OCI-LY7 (cell line): ENCODE results near the gene RASD1. TPM values are rescaled to one million over a fixed set of nuclear protein-coding genes. Genes with fewer than 3 reads are reported as not detected.

Experiments used
- BruUV-seq: library from RNA; stranded (reverse); fragments of 400-500 nt; replicated peaks from 2 replicates; lab custom pipeline; 2021; lab: Mats Ljungman, UMichigan
- CTCF ChIA-PET: fragments of 300-600 bp; sonication (Branson Sonifier 250); formaldehyde crosslinking; loops from one replicate; lab custom pipeline; 2022; ENCODE audit warnings: antibody characterized with exemption; ENCODE audit not compliant: unreplicated experiment; lab: Charles Lee
- POLR2A ChIA-PET: fragments of 300-600 bp; sonication (Branson Sonifier 250); formaldehyde crosslinking; loops from one replicate; lab custom pipeline; 2022; ENCODE audit warnings: antibody characterized with exemption; lab: Charles Lee
- DNase-seq: peaks from one replicate; pipeline ENCODE4 v3.0.0-alpha.2; 2015; ENCODE audit warnings: low spot score
- H2AFZ ChIP-seq: fragments of 200-600 bp; sonication (generic), shearing (Covaris generic); 2 replicates; pipeline ENCODE4 v1.6.1; 2014; ENCODE audit warnings: mild to moderate bottlenecking, antibody characterized with exemption, low read length, moderate library complexity
- H3K27ac ChIP-seq: fragments of 200-600 bp; sonication (generic); 2 replicates; pipeline ENCODE4 v1.5.1; 2014; ENCODE audit warnings: mixed run types, low read depth, mild to moderate bottlenecking, moderate library complexity, low read length, inconsistent platforms; ENCODE audit not compliant: poor library complexity, severe bottlenecking
- H3K36me3 ChIP-seq: fragments of 200-600 bp; sonication (generic); 2 replicates; pipeline ENCODE4 v1.6.1; 2014; ENCODE audit warnings: mild to moderate bottlenecking, antibody characterized with exemption, low read length, moderate library complexity, mixed read lengths; ENCODE audit not compliant: insufficient read depth
- H3K4me1 ChIP-seq: fragments of 200-600 bp; sonication (generic); 2 replicates; pipeline ENCODE4 v1.5.1; 2014; ENCODE audit warnings: mild to moderate bottlenecking, low read length; ENCODE audit not compliant: insufficient read depth, poor library complexity, severe bottlenecking
- H3K4me2 ChIP-seq: fragments of 200-600 bp; sonication (generic); 2 replicates; pipeline ENCODE4 v1.6.1; 2014; ENCODE audit warnings: mild to moderate bottlenecking, low read length
- H3K4me3 ChIP-seq: fragments of 200-600 bp; sonication (generic); 2 replicates; pipeline ENCODE4 v1.5.1; 2014; ENCODE audit warnings: mild to moderate bottlenecking, low read depth, low read length; ENCODE audit not compliant: poor library complexity, severe bottlenecking
- H3K79me2 ChIP-seq: fragments of 200-600 bp; sonication (generic); 2 replicates; pipeline ENCODE4 v1.6.1; 2016; ENCODE audit warnings: low read depth, mild to moderate bottlenecking, low read length, moderate library complexity, mixed read lengths; ENCODE audit not compliant: insufficient read depth
- H3K9me2 ChIP-seq: fragments of 200-600 bp; sonication (generic); 2 replicates; pipeline ENCODE4 v1.6.1; 2016; ENCODE audit warnings: mild to moderate bottlenecking, low read length, mixed read lengths; ENCODE audit not compliant: insufficient read depth
- H3K9me3 ChIP-seq: fragments of 200-600 bp; sonication (generic); 2 replicates; pipeline ENCODE4 v1.6.1; 2014; ENCODE audit warnings: mild to moderate bottlenecking, mixed run types, low read length, mixed read lengths
- H4K20me1 ChIP-seq: fragments of 200-600 bp; sonication (generic); 2 replicates; pipeline ENCODE4 v1.6.1; 2014; ENCODE audit warnings: mild to moderate bottlenecking, antibody characterized with exemption, low read length, moderate library complexity, mixed read lengths; ENCODE audit not compliant: insufficient read depth
- EZH2phosphoT487 ChIP-seq: fragments of 200-600 bp; sonication (generic); IDR thresholded peaks from 2 replicates; pipeline ENCODE4 v1.6.1; 2018; ENCODE audit warnings: low read depth, borderline replicate concordance, mild to moderate bottlenecking, mixed run types, antibody characterized with exemption, low read length, moderate library complexity, mixed read lengths
- intact Hi-C: fragments of 100-400 bp; cut with micrococcal nuclease; formaldehyde crosslinking; loops from one replicate; pipeline ENCODE4 v1.10.0; 2022; ENCODE audit not compliant: unreplicated experiment
- total RNA-seq, 2 experiments: library from RNA; depleted of rRNA in 1 of 2; stranded (reverse); fragments of >200 nt in 1 of 2; shearing (Covaris generic) in 1 of 2; gene quantifications; 2 replicates each; pipeline ENCODE4 v1.2.3, GENCODE V29; 2014 to 2022
- TF ChIP-seq, protein P1 (sequence below): fragments of 200-600 bp; sonication (generic); conservative IDR thresholded peaks from 2 replicates; pipeline ENCODE4 v1.5.1; 2014; ENCODE audit warnings: mild to moderate bottlenecking, antibody characterized with exemption, low read length, moderate library complexity, mixed read lengths

The RASD1 gene
- total RNA-seq, 2 experiments from 2014 or later: 0.19 TPM; not detected in 1

DNA sequence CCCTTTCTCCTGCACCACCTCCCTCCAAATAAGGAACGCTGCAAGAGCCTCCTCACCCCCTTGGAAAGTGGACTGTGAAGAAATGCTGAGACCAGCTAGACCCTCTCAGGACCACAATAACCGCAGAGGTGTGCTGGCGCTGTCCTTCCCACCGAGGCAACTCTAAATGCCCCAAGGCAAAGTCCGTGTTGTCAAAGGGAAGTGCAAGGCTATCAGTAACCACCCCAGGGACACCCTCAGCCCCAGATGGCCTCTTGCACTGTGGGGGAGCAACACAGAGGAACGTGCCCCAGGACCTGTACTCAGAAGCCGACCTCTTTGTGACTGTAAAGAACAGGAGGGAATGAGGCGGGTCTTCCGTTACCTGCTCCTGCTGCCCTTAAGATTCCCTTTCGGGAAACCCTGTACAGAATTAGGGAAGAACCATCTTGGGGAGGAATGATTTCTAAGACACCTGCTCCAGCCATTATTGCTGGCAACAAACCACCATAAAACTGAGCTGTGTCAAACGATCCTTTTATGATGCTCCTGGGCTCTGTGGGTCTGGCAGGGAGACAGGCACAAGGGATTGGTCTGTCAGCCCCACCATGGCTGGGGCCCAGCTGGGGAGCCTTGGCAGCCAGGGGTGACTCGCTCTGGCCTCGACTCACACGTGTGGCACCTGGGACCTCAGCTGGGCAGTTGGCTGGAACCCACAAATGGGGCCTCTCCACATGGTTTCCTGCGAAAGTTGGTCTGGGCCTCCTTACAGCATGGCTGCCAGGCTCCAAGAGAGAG, 34.0 kb downstream of the RASD1 start:
- TF ChIP-seq EZH2phosphoT487: no peak
- TF ChIP-seq, protein P1, sequence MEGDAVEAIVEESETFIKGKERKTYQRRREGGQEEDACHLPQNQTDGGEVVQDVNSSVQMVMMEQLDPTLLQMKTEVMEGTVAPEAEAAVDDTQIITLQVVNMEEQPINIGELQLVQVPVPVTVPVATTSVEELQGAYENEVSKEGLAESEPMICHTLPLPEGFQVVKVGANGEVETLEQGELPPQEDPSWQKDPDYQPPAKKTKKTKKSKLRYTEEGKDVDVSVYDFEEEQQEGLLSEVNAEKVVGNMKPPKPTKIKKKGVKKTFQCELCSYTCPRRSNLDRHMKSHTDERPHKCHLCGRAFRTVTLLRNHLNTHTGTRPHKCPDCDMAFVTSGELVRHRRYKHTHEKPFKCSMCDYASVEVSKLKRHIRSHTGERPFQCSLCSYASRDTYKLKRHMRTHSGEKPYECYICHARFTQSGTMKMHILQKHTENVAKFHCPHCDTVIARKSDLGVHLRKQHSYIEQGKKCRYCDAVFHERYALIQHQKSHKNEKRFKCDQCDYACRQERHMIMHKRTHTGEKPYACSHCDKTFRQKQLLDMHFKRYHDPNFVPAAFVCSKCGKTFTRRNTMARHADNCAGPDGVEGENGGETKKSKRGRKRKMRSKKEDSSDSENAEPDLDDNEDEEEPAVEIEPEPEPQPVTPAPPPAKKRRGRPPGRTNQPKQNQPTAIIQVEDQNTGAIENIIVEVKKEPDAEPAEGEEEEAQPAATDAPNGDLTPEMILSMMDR: no peak
- Histone ChIP-seq H3K4me3 (no peak overlapping the region), H3K9me3 (no peaks in the 10 kb centered on the region), H3K36me3 (no peaks in the 10 kb centered on the region), H2AFZ (no peak overlapping the region), H3K27ac (no peak overlapping the region), H4K20me1 (no peaks in the 10 kb centered on the region), H3K79me2 (no peaks in the 10 kb centered on the region), H3K4me1 (no peaks in the 10 kb centered on the region), H3K4me2 (no peak overlapping the region), H3K9me2 (no peaks in the 10 kb centered on the region)
- POLR2A ChIA-PET: interaction anchor here (0.6 kb wide), 1 partner anchor 178 kb away, joined by 4 read pairs; no protein-coding TSS in a partner anchor
- CTCF ChIA-PET: interaction anchor here (0.9 kb wide), 1 partner anchor 12 kb away, joined by 3 read pairs; no protein-coding TSS in a partner anchor
- no TSS peak for BruUV-seq
- intact Hi-C loops: no loop called here
- DNase-seq: no peak

DNA sequence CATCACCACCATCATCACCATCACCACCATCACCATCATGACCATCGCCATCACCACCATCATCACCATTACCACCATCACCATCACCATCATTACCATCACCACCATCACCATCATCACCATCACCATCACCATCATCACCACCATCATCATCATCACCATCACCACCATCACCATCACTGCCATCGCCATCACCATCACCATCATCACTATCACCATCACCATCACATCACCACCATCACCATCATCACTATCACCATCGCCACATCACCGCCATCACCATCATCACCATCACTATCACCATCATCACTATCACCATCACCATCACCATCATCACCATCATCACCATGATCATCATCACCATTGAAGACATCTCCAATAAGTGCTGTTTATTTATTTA, 36.2 kb downstream of the RASD1 start:
- Histone ChIP-seq H3K4me1 (no peaks in the 10 kb centered on the region), H2AFZ (no peak overlapping the region), H3K4me3 (no peak overlapping the region), H3K36me3 (no peaks in the 10 kb centered on the region), H3K4me2 (no peak overlapping the region), H3K27ac (no peak overlapping the region), H3K9me3 (no peaks in the 10 kb centered on the region), H3K79me2 (no peaks in the 10 kb centered on the region), H4K20me1 (no peaks in the 10 kb centered on the region), H3K9me2 (no peaks in the 10 kb centered on the region)
- BruUV-seq: no TSS peak
- TF ChIP-seq, protein P1: no peak
- no peak for TF ChIP-seq EZH2phosphoT487
- POLR2A ChIA-PET: no interaction called here
- intact Hi-C loops: no loop called here
- no peak for DNase-seq
- CTCF ChIA-PET: no interaction called here

DNA sequence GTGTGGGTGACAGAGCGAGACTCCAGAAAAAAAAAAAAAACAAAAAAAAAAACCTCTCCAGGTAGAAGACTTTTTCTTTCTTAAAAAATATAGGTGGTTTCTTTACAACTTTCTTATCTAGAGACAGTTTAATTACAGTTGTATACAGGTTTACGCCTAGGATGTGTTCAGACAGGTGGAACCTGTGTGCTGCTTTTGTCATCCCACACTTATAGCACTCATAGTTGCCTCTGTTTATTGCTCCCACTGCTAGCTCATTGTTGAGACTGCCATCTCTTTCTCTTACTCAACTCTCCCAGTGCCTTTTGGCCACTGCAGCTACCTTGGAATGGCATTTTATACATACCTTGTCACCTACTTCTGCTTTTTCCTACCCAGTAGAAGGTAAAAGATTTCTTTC, 38.5 kb downstream of the RASD1 start:
- H3K9me2 ChIP-seq: no peaks in the 10 kb centered on the region
- no peak overlapping the region for H3K4me3 ChIP-seq
- no peaks in the 10 kb centered on the region for H3K36me3 ChIP-seq
- no peak overlapping the region for H3K4me2 ChIP-seq
- no peak overlapping the region for H3K27ac ChIP-seq
- H3K9me3 ChIP-seq: no peaks in the 10 kb centered on the region
- CTCF ChIA-PET: no interaction called here
- DNase-seq: no peak
- no peaks in the 10 kb centered on the region for H4K20me1 ChIP-seq
- POLR2A ChIA-PET: no interaction called here
- no peaks in the 10 kb centered on the region for H3K4me1 ChIP-seq
- H2AFZ ChIP-seq: no peak overlapping the region
- no peaks in the 10 kb centered on the region for H3K79me2 ChIP-seq
- intact Hi-C loops: no loop called here
- TF ChIP-seq, protein P1: no peak
- TF ChIP-seq EZH2phosphoT487: no peak
- no TSS peak for BruUV-seq
